SU-DHL-6 (cell line): ENCODE data around the gene PCDH18.

Experiments
- H2AFZ ChIP-seq: fragments of 200-600 bp; sonication (generic); 2 replicates; pipeline ENCODE4 v1.6.1; 2014; ENCODE audit warnings: low read depth, mild to moderate bottlenecking, moderate library complexity, mixed read lengths, antibody characterized with exemption, low read length; ENCODE audit not compliant: severe bottlenecking
- H3F3A ChIP-seq: fragments of 200-600 bp; shearing (Covaris generic); 2 replicates; pipeline ENCODE4 v1.6.0; 2016; ENCODE audit warnings: antibody characterized with exemption, mild to moderate bottlenecking; ENCODE audit not compliant: insufficient read depth
- H3K27ac ChIP-seq: fragments of 200-600 bp; sonication (generic); 2 replicates; pipeline ENCODE4 v1.5.1; 2016; ENCODE audit warnings: low read depth, mild to moderate bottlenecking, low read length, moderate library complexity, mixed read lengths
- H3K27me3 ChIP-seq: fragments of 200-600 bp; sonication (generic), shearing (Covaris generic); 2 replicates; pipeline ENCODE4 v1.6.0; 2014; ENCODE audit warnings: mild to moderate bottlenecking, low read length
- H3K36me3 ChIP-seq: fragments of 200-600 bp; sonication (generic); 2 replicates; pipeline ENCODE4 v1.6.1; 2014; ENCODE audit warnings: mild to moderate bottlenecking, low read length, mixed read lengths
- H3K4me2 ChIP-seq: fragments of 300-600, 200-600 bp; shearing (Covaris generic), sonication (generic); 2 replicates; pipeline ENCODE4 v1.6.0; 2014; ENCODE audit warnings: low read length, low read depth, mild to moderate bottlenecking; ENCODE audit not compliant: poor library complexity, severe bottlenecking
- H3K4me3 ChIP-seq: fragments of 200-600 bp; sonication (generic); 2 replicates; pipeline ENCODE4 v1.5.1; 2014; ENCODE audit warnings: antibody characterized with exemption, low read length, mild to moderate bottlenecking, mixed read lengths; ENCODE audit not compliant: insufficient read depth, poor library complexity, severe bottlenecking
- H3K79me2 ChIP-seq: fragments of 200-600 bp; sonication (generic); 2 replicates; pipeline ENCODE4 v1.6.1; 2014; ENCODE audit warnings: mild to moderate bottlenecking, low read length, moderate library complexity; ENCODE audit not compliant: insufficient read depth
- H3K9ac ChIP-seq: fragments of 200-600 bp; sonication (generic); 2 replicates; pipeline ENCODE4 v1.7.0; 2014; ENCODE audit warnings: mild to moderate bottlenecking, low read length
- H3K9me2 ChIP-seq: fragments of 200-600 bp; sonication (generic); replicated peaks from 2 replicates; pipeline ENCODE4 v1.6.1; 2014; ENCODE audit warnings: low read length; ENCODE audit not compliant: insufficient read depth
- H3K9me3 ChIP-seq: fragments of 200-600 bp; sonication (generic); 2 replicates; pipeline ENCODE4 v1.6.1; 2014; ENCODE audit warnings: low read length, mixed read lengths; ENCODE audit not compliant: insufficient read depth
- H4K20me1 ChIP-seq: fragments of 200-600 bp; sonication (generic); 2 replicates; pipeline ENCODE4 v1.6.1; 2014; ENCODE audit warnings: low read depth, mild to moderate bottlenecking, antibody characterized with exemption, low read length, moderate library complexity, mixed read lengths
- EZH2phosphoT487 ChIP-seq: fragments of 200-600 bp; sonication (generic), shearing (Covaris generic); conservative IDR thresholded peaks from 2 replicates; pipeline ENCODE4 v1.6.1; 2018; ENCODE audit warnings: mild to moderate bottlenecking, antibody characterized with exemption, low read length, moderate library complexity, mixed read lengths
- TF ChIP-seq, protein P1 (sequence below): fragments of 200-600 bp; sonication (generic); IDR thresholded peaks from one replicate; pipeline ENCODE4 v1.5.1; 2017; ENCODE audit warnings: antibody characterized with exemption, mild to moderate bottlenecking, low read length, moderate library complexity; ENCODE audit not compliant: insufficient read depth, poor library complexity, severe bottlenecking

The PCDH18 gene

DNA sequence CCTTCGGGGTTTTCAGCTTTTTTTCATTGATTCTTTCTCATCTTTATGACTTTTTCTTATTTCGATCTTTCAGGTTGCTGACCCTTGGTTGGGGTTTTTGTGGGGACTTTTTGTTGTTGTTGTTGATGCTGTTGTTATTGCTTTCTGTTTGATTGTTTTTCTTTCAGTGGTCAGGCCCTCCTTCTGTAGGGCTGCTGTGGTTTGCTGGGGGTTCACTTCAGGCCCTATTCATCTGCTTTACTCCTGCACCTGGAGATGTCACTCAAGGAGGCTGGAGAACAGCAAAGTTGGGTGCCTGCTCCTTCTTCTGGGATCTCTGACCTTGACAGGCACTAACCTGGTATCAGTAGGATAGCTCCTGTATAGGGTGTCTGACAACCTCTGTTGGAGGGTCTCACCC is 39.9 kb upstream of the PCDH18 start:
- Histone ChIP-seq H3F3A (no peaks in the 10 kb centered on the region), H3K4me3 (no peak overlapping the region), H3K4me2 (no peak overlapping the region), H3K9ac (no peak overlapping the region), H3K9me3 (no peaks in the 10 kb centered on the region), H2AFZ (no peak overlapping the region), H4K20me1 (no peaks in the 10 kb centered on the region), H3K9me2 (no peaks in the 10 kb centered on the region), H3K27me3 (no peaks in the 10 kb centered on the region), H3K79me2 (no peaks in the 10 kb centered on the region), H3K27ac (no peak overlapping the region), H3K36me3 (no peaks in the 10 kb centered on the region)
- no peak for TF ChIP-seq EZH2phosphoT487
- TF ChIP-seq, protein P1, sequence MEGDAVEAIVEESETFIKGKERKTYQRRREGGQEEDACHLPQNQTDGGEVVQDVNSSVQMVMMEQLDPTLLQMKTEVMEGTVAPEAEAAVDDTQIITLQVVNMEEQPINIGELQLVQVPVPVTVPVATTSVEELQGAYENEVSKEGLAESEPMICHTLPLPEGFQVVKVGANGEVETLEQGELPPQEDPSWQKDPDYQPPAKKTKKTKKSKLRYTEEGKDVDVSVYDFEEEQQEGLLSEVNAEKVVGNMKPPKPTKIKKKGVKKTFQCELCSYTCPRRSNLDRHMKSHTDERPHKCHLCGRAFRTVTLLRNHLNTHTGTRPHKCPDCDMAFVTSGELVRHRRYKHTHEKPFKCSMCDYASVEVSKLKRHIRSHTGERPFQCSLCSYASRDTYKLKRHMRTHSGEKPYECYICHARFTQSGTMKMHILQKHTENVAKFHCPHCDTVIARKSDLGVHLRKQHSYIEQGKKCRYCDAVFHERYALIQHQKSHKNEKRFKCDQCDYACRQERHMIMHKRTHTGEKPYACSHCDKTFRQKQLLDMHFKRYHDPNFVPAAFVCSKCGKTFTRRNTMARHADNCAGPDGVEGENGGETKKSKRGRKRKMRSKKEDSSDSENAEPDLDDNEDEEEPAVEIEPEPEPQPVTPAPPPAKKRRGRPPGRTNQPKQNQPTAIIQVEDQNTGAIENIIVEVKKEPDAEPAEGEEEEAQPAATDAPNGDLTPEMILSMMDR = no peak

DNA sequence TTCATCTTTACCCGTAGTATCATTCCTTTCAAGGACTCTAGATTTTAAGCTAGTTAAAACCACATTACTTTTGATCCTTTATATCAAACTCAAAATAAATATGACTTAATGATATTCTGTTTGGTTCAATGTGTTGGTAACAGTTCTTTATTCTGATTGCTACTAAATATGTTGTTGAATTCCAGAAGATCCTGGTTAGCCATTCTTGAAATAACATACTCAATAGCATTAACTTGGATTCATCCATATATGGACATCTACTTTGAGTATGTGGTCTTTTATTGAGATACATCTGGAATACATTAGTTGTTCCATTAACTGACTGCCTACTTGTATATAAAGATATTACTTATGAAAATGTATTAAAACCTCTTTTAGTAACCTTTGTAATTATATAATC is 27.5 kb upstream of the PCDH18 start:
- H3K27me3 ChIP-seq = no peaks in the 10 kb centered on the region
- no peaks in the 10 kb centered on the region for H3K79me2 ChIP-seq
- no peaks in the 10 kb centered on the region for H3K36me3 ChIP-seq
- H4K20me1 ChIP-seq = no peaks in the 10 kb centered on the region
- no peaks in the 10 kb centered on the region for H3K9me2 ChIP-seq
- no peaks in the 10 kb centered on the region for H3F3A ChIP-seq
- H3K4me3 ChIP-seq = no peak overlapping the region
- no peak for TF ChIP-seq EZH2phosphoT487
- TF ChIP-seq, protein P1 = no peak
- no peaks in the 10 kb centered on the region for H3K9me3 ChIP-seq
- no peak overlapping the region for H2AFZ ChIP-seq
- no peak overlapping the region for H3K27ac ChIP-seq
- no peak overlapping the region for H3K4me2 ChIP-seq
- no peak overlapping the region for H3K9ac ChIP-seq

DNA sequence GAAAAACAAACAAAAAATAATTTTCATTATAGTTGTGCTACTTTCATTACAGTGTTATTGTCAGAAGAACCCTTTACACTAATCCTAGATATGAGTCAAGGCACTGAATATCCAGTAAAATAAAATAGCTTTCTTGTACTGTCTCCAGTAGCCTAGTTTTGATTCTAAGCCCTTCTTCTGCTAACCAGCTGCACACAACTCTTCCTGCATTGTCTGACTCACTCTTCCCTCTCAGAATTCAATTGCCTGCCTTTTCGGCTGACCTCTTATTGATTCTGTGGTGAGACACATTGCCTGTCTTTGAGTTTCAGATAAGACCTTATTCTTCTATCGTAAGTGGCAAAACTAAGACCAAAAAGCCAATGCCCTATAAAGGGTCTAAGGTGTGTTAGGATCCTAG is 26.7 kb upstream of the PCDH18 start:
- no peak overlapping the region for H3K4me3 ChIP-seq
- no peaks in the 10 kb centered on the region for H3K36me3 ChIP-seq
- TF ChIP-seq, protein P1 = no peak
- no peak overlapping the region for H3K4me2 ChIP-seq
- no peak overlapping the region for H2AFZ ChIP-seq
- H3K27me3 ChIP-seq = no peaks in the 10 kb centered on the region
- no peaks in the 10 kb centered on the region for H4K20me1 ChIP-seq
- no peaks in the 10 kb centered on the region for H3K9me2 ChIP-seq
- no peaks in the 10 kb centered on the region for H3K79me2 ChIP-seq
- H3F3A ChIP-seq = no peaks in the 10 kb centered on the region
- no peaks in the 10 kb centered on the region for H3K9me3 ChIP-seq
- no peak overlapping the region for H3K27ac ChIP-seq
- H3K9ac ChIP-seq = no peak overlapping the region

DNA sequence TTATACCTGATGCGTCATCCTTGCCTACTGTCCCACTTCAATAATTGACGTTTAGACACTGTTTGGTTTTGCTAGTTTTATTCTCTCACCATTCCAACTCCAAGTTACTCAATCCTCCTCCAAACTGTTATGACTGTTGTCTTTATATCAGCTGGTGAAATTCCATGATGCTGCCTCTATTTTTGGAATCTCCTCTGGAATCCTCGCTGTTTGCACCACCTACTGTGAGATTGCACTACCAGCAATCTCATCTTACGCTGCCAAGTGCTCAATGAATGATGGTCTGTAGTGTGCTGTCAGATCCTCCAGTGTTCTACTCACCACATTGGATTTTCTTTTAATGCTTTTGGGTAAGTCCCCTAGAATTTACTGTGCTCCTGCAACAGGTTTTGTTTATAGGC is 13.2 kb upstream of the PCDH18 start:
- Histone ChIP-seq H3K9me3 (no peaks in the 10 kb centered on the region), H3K27me3 (no peaks in the 10 kb centered on the region), H3K4me3 (no peak overlapping the region), H2AFZ (no peak overlapping the region), H3K9me2 (no peaks in the 10 kb centered on the region), H3K27ac (no peak overlapping the region), H3F3A (no peaks in the 10 kb centered on the region), H3K36me3 (no peaks in the 10 kb centered on the region), H3K9ac (no peak overlapping the region), H3K79me2 (no peaks in the 10 kb centered on the region), H3K4me2 (no peak overlapping the region), H4K20me1 (no peaks in the 10 kb centered on the region)
- TF ChIP-seq, protein P1 = no peak
- no peak for TF ChIP-seq EZH2phosphoT487
